ENCODE data around the gene DDX10.

- no peak for TF ChIP-seq MAX (IDR thresholded peaks at IDR 0.05; ENCODE audit: low read depth, low read length)
- TF ChIP-seq CTCF (IDR thresholded peaks at IDR 0.05; ENCODE audit: low read depth, low read length) = peak; percentile 25
- no peak for TF ChIP-seq MYC (IDR thresholded peaks at IDR 0.05; ENCODE audit: low read depth, low read length)
- TF ChIP-seq POLR2A (IDR thresholded peaks at IDR 0.05; ENCODE audit: extremely low read depth, insufficient read length) = no peak
Measured at GRCh38 chr11:108788565-108789199, 123.8 kb downstream of the DDX10 start.

All from NB4 (cell line).